ENCODE measurements around the gene MPPED2.

DNA sequence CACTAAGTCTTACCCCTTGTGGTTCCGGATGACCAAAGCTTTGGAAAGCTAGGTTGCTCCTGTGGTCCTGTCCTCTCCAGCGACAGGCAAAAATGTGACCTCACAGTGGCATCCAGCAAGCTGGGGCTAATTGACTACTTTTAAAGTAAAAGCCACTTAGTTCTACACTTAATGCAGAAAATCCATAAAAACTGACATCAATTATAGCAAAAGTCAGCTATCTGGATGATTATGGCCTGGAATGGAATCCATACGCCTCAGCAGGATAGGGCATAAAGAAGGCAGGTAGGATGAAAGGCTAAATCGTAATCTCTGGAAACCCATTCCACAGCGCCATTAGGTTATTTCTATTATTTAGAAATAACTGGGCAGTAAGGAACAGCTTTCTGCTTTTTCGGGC is 171.3 kb downstream of the MPPED2 start:
- no peak for TF ChIP-seq POLR2A (IDR thresholded peaks at IDR 0.05; ENCODE audit: low read depth, low read length)
- TF ChIP-seq POLR2AphosphoS5 (IDR thresholded peaks at IDR 0.05; ENCODE audit: low read depth, low read length), result no peak
- TF ChIP-seq TAF1 (IDR thresholded peaks at IDR 0.05; ENCODE audit: borderline replicate concordance, low read depth, low read length), result no peak

All from GM12892 (cell line).